GM23338 (cell line): ENCODE measurements around the gene LMAN1L.

Experiments
- EZH2 ChIP-seq: fragments of 200-600 bp; sonication (generic); IDR thresholded peaks from one replicate; pipeline ENCODE4 v1.8.0; 2017; ENCODE audit warnings: antibody characterized with exemption, mild to moderate bottlenecking, low read depth; ENCODE audit not compliant: unreplicated experiment
- EZH2phosphoT487 ChIP-seq: fragments of 200-600 bp; sonication (generic); IDR thresholded peaks from one replicate; pipeline ENCODE4 v1.8.1; 2018; ENCODE audit warnings: antibody characterized with exemption; ENCODE audit not compliant: unreplicated experiment
- REST ChIP-seq: IDR thresholded peaks from one replicate; pipeline ENCODE4 v1.6.1; 2018; ENCODE audit warnings: antibody characterized with exemption; ENCODE audit not compliant: unreplicated experiment
- TF ChIP-seq, protein P1 (sequence below), 2 experiments: fragments of 200-600 bp in 1 of 2; sonication (generic) in 1 of 2; conservative IDR thresholded peaks; 2 replicates each; pipeline versions ENCODE4 v1.5.1 to v1.6.1; 2016 to 2017; ENCODE audit warnings: antibody characterized with exemption in 2 of 2, low read depth in 2 of 2, mild to moderate bottlenecking in 2 of 2, moderate library complexity in 1 of 2

DNA sequence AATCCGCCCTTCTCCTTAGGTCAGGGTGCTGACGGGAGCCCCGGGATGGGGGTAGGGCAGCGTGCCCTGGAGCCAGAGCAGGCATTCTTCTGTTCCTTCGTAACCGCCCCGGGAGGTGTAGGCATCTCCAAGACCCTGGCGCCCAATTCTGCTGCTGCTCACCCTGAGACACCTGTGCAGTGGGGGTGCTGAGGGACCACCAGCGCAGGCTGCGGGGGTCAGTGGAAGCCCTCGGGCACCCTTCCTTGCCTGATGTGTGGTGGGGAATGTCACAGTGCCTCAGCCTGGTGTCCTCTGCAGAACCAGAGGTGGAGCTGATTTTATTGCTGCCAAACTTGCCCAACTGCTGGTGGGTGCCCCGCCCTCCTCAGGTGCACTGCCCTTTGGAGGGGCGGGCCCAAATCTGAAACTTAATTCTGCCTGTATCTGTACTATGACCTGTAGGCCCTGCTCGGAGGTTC, 23.4 kb upstream of the LMAN1L start:
- TF ChIP-seq, protein P1, sequence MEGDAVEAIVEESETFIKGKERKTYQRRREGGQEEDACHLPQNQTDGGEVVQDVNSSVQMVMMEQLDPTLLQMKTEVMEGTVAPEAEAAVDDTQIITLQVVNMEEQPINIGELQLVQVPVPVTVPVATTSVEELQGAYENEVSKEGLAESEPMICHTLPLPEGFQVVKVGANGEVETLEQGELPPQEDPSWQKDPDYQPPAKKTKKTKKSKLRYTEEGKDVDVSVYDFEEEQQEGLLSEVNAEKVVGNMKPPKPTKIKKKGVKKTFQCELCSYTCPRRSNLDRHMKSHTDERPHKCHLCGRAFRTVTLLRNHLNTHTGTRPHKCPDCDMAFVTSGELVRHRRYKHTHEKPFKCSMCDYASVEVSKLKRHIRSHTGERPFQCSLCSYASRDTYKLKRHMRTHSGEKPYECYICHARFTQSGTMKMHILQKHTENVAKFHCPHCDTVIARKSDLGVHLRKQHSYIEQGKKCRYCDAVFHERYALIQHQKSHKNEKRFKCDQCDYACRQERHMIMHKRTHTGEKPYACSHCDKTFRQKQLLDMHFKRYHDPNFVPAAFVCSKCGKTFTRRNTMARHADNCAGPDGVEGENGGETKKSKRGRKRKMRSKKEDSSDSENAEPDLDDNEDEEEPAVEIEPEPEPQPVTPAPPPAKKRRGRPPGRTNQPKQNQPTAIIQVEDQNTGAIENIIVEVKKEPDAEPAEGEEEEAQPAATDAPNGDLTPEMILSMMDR (conservative IDR thresholded peaks at IDR 0.05; ENCODE audit: low read depth in 2 of 2), result no peak
- TF ChIP-seq EZH2 (no peak), REST (no peak), EZH2phosphoT487 (no peak)
